GM10248 (cell line): ENCODE data around the gene TRPM7.

Experiments
- CTCF ChIA-PET: fragments of 300-600 bp; sonication (Branson Sonifier 250); formaldehyde crosslinking; extraction: SDS; loops from one replicate; lab custom pipeline; 2021; ENCODE audit warnings: antibody characterized with exemption; lab: Yijun Ruan, JAX
- POLR2A ChIA-PET: fragments of 350-650 bp; sonication (Branson Sonifier 250); formaldehyde crosslinking; extraction: SDS; loops from one replicate; lab custom pipeline; 2020; ENCODE audit warnings: antibody characterized with exemption; lab: Yijun Ruan, JAX
- DNase-seq: peaks from one replicate; pipeline ENCODE4 v3.0.0; 2012; ENCODE audit errors: extremely low spot score
- TF ChIP-seq, protein P1 (sequence below): IDR thresholded peaks from 2 replicates; pipeline ENCODE4 v1.5.1; 2012; ENCODE audit warnings: mild to moderate bottlenecking, low read depth; ENCODE audit errors: extremely low read depth, missing control alignments, control extremely low read depth

TRPM7 gene

DNA sequence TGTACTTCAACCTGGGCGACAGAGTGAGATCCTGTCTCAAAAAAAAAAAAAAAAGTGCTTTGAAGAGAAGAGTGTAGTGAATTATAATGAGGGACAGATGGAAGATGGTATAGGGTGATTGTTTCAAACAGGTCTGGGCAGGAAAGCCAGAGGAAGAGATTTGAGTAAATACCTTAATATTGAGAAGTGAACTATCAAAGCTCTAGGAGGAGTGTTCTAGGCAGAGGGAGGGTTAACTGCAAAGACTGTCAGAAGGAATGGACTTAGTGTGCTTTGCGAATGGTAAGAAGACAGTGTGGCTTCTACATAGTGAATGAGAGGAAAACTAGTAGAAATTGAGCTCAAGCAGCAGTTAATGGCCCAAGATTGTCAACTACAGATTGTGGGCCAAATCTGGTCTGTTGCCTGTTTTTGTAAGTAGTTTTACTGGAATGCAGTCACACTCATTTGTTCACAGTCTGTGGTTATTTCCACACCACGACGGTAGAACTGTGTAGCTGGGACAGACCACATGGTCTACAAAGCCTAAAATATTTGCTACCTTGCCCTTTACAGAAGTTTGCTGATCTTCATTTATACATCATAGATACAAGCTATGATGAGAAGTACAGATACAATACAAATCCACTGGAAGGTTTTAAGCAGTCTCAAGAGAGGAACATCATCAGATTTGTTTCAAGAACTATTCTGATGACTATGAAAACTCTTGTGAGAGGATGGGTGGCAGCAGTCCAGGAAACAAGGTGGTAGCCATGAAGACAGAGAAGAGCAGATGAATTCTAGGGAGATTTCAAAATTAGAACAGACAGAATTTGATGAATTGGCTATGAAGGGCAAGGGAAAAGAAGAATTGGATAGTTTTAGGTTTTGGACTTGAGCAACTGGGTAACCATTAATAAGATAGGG is 123.6 kb downstream of the TRPM7 start:
- no peak for DNase-seq
- TF ChIP-seq, protein P1, sequence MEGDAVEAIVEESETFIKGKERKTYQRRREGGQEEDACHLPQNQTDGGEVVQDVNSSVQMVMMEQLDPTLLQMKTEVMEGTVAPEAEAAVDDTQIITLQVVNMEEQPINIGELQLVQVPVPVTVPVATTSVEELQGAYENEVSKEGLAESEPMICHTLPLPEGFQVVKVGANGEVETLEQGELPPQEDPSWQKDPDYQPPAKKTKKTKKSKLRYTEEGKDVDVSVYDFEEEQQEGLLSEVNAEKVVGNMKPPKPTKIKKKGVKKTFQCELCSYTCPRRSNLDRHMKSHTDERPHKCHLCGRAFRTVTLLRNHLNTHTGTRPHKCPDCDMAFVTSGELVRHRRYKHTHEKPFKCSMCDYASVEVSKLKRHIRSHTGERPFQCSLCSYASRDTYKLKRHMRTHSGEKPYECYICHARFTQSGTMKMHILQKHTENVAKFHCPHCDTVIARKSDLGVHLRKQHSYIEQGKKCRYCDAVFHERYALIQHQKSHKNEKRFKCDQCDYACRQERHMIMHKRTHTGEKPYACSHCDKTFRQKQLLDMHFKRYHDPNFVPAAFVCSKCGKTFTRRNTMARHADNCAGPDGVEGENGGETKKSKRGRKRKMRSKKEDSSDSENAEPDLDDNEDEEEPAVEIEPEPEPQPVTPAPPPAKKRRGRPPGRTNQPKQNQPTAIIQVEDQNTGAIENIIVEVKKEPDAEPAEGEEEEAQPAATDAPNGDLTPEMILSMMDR = no peak
- CTCF ChIA-PET = interaction anchor here (0.8 to 1.7 kb wide), 2 partner anchors 11 to 47 kb away, joined by 3 read pairs; no protein-coding TSS in a partner anchor
- POLR2A ChIA-PET = no interaction called here

- CTCF ChIA-PET = interaction anchor here (1.2 kb wide), 1 partner anchor 14 kb away, joined by 3 read pairs; no protein-coding TSS in a partner anchor
- POLR2A ChIA-PET = no interaction called here
- DNase-seq = peak; percentile 35
- TF ChIP-seq, protein P1 = no peak
Observed at GRCh38 chr15:50558012-50558411, 128.6 kb downstream of the TRPM7 start.

DNA sequence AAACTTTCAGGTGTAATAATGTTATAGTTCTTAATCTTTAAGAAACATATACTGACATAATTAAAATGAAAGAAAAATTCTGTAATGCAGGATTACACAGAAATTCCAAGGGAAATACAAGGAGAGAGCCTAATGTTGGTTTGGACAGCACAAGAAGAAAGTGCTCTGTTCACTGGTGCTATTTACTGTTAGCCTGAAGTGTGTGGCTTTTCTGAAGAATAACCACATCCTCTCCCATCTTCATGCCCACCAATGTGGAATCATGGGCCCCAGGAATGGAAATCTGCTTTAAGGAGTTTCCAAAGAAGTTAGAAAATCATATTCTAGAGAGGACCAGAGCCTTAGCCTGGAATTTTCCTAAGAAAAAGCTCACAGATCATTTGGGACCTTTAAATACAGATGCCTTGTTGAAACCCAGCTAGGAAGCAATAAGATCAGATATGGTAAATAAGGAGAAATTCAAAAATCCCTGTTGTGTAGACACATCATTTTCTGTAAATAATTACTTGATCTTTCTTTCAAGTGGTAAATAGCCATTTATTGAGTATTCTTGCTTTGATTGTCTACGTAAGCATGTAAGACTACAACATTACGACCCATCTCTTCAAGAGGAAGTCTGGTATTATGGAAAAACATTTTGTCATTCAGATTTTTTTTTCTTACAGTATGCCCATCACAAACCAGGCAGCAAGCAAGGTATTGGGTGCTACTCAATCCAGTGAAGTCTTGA is 129.8 kb downstream of the TRPM7 start:
- DNase-seq = no peak
- CTCF ChIA-PET = no interaction called here
- POLR2A ChIA-PET = no interaction called here
- TF ChIP-seq, protein P1 = no peak

DNA sequence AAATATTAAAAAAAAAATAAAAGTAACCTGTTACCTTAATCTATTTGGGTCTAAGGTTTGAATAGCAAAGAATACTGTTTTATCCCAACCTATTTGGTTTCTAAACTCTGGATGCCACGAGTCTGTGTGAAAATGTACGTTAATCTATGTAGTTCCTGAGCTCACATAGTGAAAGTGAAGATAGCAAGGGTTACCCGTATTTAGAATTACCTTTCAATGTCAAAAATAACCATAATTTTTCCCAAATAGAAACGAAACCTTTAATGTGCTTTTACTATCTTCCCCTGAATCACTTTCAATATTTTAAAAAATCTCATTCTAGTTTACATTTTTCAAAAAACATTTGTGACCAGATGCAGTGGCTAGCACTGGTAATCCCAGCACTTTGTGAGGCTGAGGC is 134.4 kb downstream of the TRPM7 start:
- DNase-seq = peak; percentile 46

DNA sequence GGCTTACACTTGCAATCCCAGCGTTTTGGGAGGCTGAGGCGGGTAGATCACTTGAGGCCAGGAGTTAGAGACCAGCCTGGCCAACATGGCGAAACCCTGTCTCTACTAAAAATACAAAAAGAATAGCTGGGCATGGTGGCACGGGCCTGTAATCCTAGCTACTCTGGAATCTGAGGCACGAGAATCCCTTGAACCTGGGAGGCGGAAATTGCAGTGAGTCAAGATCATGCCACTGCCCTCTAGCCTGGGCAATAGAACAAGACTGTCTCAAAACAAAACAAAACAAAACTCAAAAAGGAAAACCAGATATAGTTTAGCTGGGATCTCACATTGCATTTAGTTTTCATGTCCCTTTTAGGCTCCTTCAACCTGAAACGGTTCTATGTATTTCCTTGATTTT is 137.3 kb downstream of the TRPM7 start:
- DNase-seq = no peak
- ChIA-PET CTCF (interaction anchor here (1.0 to 1.4 kb wide), 2 partner anchors 8 to 86 kb away, joined by 4 to 5 read pairs; no protein-coding TSS in a partner anchor), POLR2A (no interaction called here)
- TF ChIP-seq, protein P1 = no peak

More for the DNA sequence above, 134.4 kb downstream of the TRPM7 start:
- ChIA-PET CTCF (interaction anchor here (0.9 to 1.4 kb wide), 2 partner anchors 11 to 24 kb away, joined by 3 read pairs; no protein-coding TSS in a partner anchor), POLR2A (interaction anchor here (0.6 kb wide), 1 partner anchor 213 kb away, joined by 3 read pairs; the partner anchor contains the start of gene SPPL2A)
- TF ChIP-seq, protein P1 = no peak

GRCh38 chr15:50546566-50546965 is 140.0 kb downstream of the TRPM7 start, which contains the start of gene USP50:
TSS of gene USP50 (minus strand) at chr15:50546666. CDS start at chr15:50546525, 141 bp downstream.
- ChIA-PET POLR2A (no interaction called here), CTCF (interaction anchor here (3.1 kb wide), 1 partner anchor 11 kb away, joined by 9 read pairs; no protein-coding TSS in a partner anchor)
- DNase-seq = no peak
- TF ChIP-seq, protein P1 = no peak
